ENCODE measurements around the gene IL4R.

DNA sequence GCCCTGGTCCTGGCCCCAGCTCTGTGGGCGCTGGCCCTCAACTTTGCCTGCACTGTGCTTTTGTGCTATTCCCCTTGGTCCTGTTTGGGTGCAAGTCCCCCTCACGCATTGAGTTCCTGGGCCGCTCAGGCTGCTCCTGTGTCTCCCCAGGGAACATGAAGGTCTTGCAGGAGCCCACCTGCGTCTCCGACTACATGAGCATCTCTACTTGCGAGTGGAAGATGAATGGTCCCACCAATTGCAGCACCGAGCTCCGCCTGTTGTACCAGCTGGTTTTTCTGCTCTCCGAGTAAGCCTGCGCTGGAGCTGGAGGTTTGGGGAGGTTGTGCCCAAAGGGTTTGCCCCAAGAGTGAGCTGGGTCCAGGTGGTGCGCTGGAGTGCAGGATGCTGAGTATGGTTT is 28.2 kb downstream of the IL4R start:
- TF ChIP-seq CTCF (IDR thresholded peaks at IDR 0.05) (no peak), POLR2A (IDR thresholded peaks at IDR 0.05) (no peak)

Measured in Peyer's patch (tissue), 4 donors.